Activated T-helper 1 cell treated with anti-CD3 and anti-CD28 coated beads, Interleukin-12 subunit alpha, Interleukin-12 subunit beta, Interleukin-2, Interleukin-4 antibody, amounts not matched to agents 30 ng/mL and 10 ng/mL and 1 ng/mL, durations not matched to agents 14 hours and 24 hours and 36 hours (primary cell): ENCODE results near the gene RNF111. TPM values are rescaled to one million over a fixed set of nuclear protein-coding genes. Genes with fewer than 3 reads are reported as not detected.
A peak's percentile ranks its signal among the peaks of the same experiment; 100 is the strongest.

Experiments used
- DNase-seq: peaks from one replicate; pipeline ENCODE4 v3.0.0; 2021; ENCODE audit warnings: low spot score
- H3K27ac Mint-ChIP-seq: one replicate; pipeline ENCODE4 v1.8.0; 2021; ENCODE audit warnings: mild to moderate bottlenecking, mixed read lengths
- H3K27me3 Mint-ChIP-seq: one replicate; pipeline ENCODE4 v1.8.0; 2022; ENCODE audit warnings: mild to moderate bottlenecking, moderate library complexity, mixed read lengths; ENCODE audit not compliant: insufficient read depth
- H3K36me3 Mint-ChIP-seq: one replicate; pipeline ENCODE4 v1.8.0; 2021; ENCODE audit warnings: low read depth, mixed read lengths
- H3K4me1 Mint-ChIP-seq: one replicate; pipeline ENCODE4 v1.8.0; 2021; ENCODE audit warnings: low read depth, mixed read lengths
- H3K4me3 Mint-ChIP-seq: one replicate; pipeline ENCODE4 v1.8.0; 2021; ENCODE audit warnings: mild to moderate bottlenecking, moderate library complexity, mixed read lengths
- H3K9me3 Mint-ChIP-seq: one replicate; pipeline ENCODE4 v1.8.0; 2021; ENCODE audit warnings: mixed read lengths
- intact Hi-C: fragments of 100-400 bp; cut with micrococcal nuclease; formaldehyde crosslinking; loops from one replicate; pipeline ENCODE4 v1.15.1; 2024
- total RNA-seq: library from RNA; stranded (reverse); gene quantifications from 2 replicates; pipeline ENCODE4 v1.2.3, GENCODE V29; 2022

RNF111 gene
- total RNA-seq, 1 donor from 2014 or later = 35.3 TPM

DNA sequence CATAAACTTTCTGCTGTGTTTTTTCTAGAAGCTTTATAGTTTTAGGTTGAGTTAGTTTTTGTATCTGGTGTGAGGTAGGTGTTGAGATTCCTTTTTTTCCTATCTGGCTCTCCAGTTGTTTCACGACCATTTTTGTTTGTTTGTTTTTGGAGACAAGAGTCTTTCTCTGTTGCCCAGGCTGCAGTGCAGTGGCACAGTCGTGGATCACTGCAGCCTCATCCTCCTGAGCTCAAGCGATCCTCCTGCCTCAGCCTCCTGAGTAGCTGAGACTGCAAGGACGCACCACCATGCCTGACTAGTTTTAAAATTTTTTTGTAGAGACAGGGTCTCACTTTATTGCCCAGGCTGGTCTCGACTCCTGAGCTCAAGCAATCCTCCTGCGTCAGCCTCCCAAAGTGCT is 20.6 kb downstream of the RNF111 start:
- H3K27me3 Mint-ChIP-seq = no peaks in the 10 kb centered on the region
- no peaks in the 10 kb centered on the region for H3K9me3 Mint-ChIP-seq
- intact Hi-C loops = no loop called here
- H3K36me3 Mint-ChIP-seq = peaks cover 21% of the 10 kb centered on the region
- no peak overlapping the region for H3K27ac Mint-ChIP-seq
- no peak for DNase-seq
- H3K4me3 Mint-ChIP-seq = no peak overlapping the region
- H3K4me1 Mint-ChIP-seq = peaks cover 16% of the 10 kb centered on the region

GRCh38 chr15:59011262-59011952 is 23.9 kb downstream of the RNF111 start:
- H3K27me3 Mint-ChIP-seq = no peaks in the 10 kb centered on the region
- no peak for DNase-seq
- no peaks in the 10 kb centered on the region for H3K9me3 Mint-ChIP-seq
- H3K4me1 Mint-ChIP-seq = peaks cover 17% of the 10 kb centered on the region
- H3K4me3 Mint-ChIP-seq = no peak overlapping the region
- intact Hi-C loops = no loop called here
- H3K36me3 Mint-ChIP-seq = peaks cover 5% of the 10 kb centered on the region
- H3K27ac Mint-ChIP-seq = peak overlapping the region; percentile 71

DNA sequence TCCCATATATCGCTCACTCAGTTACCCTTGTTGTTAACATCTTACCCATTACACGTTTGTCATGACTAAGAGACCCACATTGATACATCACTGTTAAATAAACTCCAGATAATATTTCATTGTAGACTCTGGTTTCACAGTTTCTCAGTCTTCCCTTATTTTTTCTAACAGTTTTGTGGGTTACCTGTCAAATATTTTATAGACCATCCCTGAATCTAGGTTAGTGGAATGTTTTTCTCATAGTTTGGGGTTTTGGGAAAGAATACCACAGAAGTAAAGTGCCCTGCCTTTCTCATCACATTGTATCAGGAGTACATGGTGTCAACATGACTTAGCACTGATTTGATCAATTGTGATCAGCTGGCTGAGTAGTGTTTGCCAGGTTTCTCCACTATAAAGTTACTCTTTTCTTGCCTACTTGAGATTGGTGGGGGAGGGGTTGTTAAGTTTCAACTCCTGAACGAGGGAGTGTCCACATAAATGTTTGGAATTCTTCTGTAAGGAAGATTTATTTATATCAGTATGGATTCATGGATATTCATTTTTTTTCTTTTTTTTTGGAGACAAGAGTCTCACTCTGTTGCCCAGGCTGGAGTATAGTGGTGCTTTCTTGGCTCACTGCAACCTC is 25.9 kb downstream of the RNF111 start:
- intact Hi-C loops = no loop called here
- no peak for DNase-seq
- peaks cover 8% of the 10 kb centered on the region for H3K36me3 Mint-ChIP-seq
- no peak overlapping the region for H3K4me3 Mint-ChIP-seq
- no peaks in the 10 kb centered on the region for H3K9me3 Mint-ChIP-seq
- no peaks in the 10 kb centered on the region for H3K27me3 Mint-ChIP-seq
- H3K27ac Mint-ChIP-seq = no peak overlapping the region
- peaks cover 16% of the 10 kb centered on the region for H3K4me1 Mint-ChIP-seq

- H3K27ac Mint-ChIP-seq = no peak overlapping the region
- intact Hi-C loops = no loop called here
- DNase-seq = no peak
- no peaks in the 10 kb centered on the region for H3K9me3 Mint-ChIP-seq
- H3K36me3 Mint-ChIP-seq = peaks cover 8% of the 10 kb centered on the region
- H3K4me1 Mint-ChIP-seq = peaks cover 16% of the 10 kb centered on the region
- no peak overlapping the region for H3K4me3 Mint-ChIP-seq
- H3K27me3 Mint-ChIP-seq = no peaks in the 10 kb centered on the region
Observed at GRCh38 chr15:59014068-59014467, 26.6 kb downstream of the RNF111 start.

GRCh38 chr15:59017449-59017848 is 30.0 kb downstream of the RNF111 start:
- Mint-ChIP-seq H3K27ac (no peak overlapping the region), H3K36me3 (peaks cover 12% of the 10 kb centered on the region), H3K4me1 (peaks cover 9% of the 10 kb centered on the region), H3K27me3 (no peaks in the 10 kb centered on the region), H3K4me3 (no peak overlapping the region), H3K9me3 (no peaks in the 10 kb centered on the region)
- intact Hi-C loops = no loop called here
- DNase-seq = no peak

- no peak for DNase-seq
- no peak overlapping the region for H3K27ac Mint-ChIP-seq
- no peaks in the 10 kb centered on the region for H3K9me3 Mint-ChIP-seq
- H3K4me1 Mint-ChIP-seq = peaks cover 4% of the 10 kb centered on the region
- peaks cover 14% of the 10 kb centered on the region for H3K36me3 Mint-ChIP-seq
- intact Hi-C loops = no loop called here
- H3K4me3 Mint-ChIP-seq = no peak overlapping the region
- H3K27me3 Mint-ChIP-seq = no peaks in the 10 kb centered on the region
Observed at GRCh38 chr15:59018833-59019232, 31.4 kb downstream of the RNF111 start.

GRCh38 chr15:59020322-59020721 is 32.9 kb downstream of the RNF111 start:
- no peaks in the 10 kb centered on the region for H3K27me3 Mint-ChIP-seq
- no peak overlapping the region for H3K4me3 Mint-ChIP-seq
- DNase-seq = no peak
- peaks cover 22% of the 10 kb centered on the region for H3K36me3 Mint-ChIP-seq
- H3K4me1 Mint-ChIP-seq = peaks cover 4% of the 10 kb centered on the region
- no peaks in the 10 kb centered on the region for H3K9me3 Mint-ChIP-seq
- H3K27ac Mint-ChIP-seq = no peak overlapping the region
- intact Hi-C loops = no loop called here

- DNase-seq = no peak
- Mint-ChIP-seq H3K36me3 (peaks cover 19% of the 10 kb centered on the region), H3K27me3 (no peaks in the 10 kb centered on the region), H3K4me1 (peaks cover 4% of the 10 kb centered on the region), H3K27ac (no peak overlapping the region), H3K4me3 (no peak overlapping the region), H3K9me3 (no peaks in the 10 kb centered on the region)
- intact Hi-C loops = no loop called here
Observed at GRCh38 chr15:59022188-59022587, 34.7 kb downstream of the RNF111 start.

DNA sequence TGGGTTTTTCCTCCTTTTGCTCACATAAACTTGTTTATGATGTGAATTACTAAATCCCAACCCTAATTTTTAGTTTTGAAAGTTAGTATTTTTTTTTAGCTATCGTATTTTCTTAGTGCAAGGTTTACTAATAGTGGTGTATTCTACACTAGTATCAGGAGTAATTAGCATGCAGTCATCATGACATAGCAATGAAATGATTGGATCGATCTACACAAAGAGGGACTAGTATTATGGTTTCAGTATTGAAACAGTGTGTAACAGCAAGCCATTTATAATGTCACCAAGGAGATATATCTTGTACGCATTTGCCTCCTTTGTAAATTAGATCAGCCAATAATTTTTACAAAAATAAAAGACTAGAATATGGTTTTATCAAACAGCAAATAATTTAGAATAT is 38.7 kb downstream of the RNF111 start:
- intact Hi-C loops = no loop called here
- Mint-ChIP-seq H3K27ac (no peak overlapping the region), H3K4me3 (no peak overlapping the region)

GRCh38 chr15:59028387-59028955 is 41.0 kb downstream of the RNF111 start:
- peak overlapping the region; percentile 10 for H3K27ac Mint-ChIP-seq
- H3K27me3 Mint-ChIP-seq = no peaks in the 10 kb centered on the region

More for the DNA sequence above, 38.7 kb downstream of the RNF111 start:
- H3K27me3 Mint-ChIP-seq = no peaks in the 10 kb centered on the region
- H3K4me1 Mint-ChIP-seq = peaks cover 14% of the 10 kb centered on the region
- no peaks in the 10 kb centered on the region for H3K9me3 Mint-ChIP-seq
- peaks cover 24% of the 10 kb centered on the region for H3K36me3 Mint-ChIP-seq
- DNase-seq = no peak

GRCh38 chr15:59029554-59029953 is 42.1 kb downstream of the RNF111 start:
- no peak overlapping the region for H3K4me3 Mint-ChIP-seq
- intact Hi-C loops = no loop called here
- H3K36me3 Mint-ChIP-seq = peaks cover 33% of the 10 kb centered on the region
- H3K4me1 Mint-ChIP-seq = peaks cover 27% of the 10 kb centered on the region
- H3K27ac Mint-ChIP-seq = no peak overlapping the region
- no peaks in the 10 kb centered on the region for H3K27me3 Mint-ChIP-seq
- H3K9me3 Mint-ChIP-seq = no peaks in the 10 kb centered on the region
- DNase-seq = no peak

More at GRCh38 chr15:59028387-59028955, 41.0 kb downstream of the RNF111 start:
- Mint-ChIP-seq H3K36me3 (peaks cover 33% of the 10 kb centered on the region), H3K4me3 (no peak overlapping the region), H3K4me1 (peaks cover 27% of the 10 kb centered on the region), H3K9me3 (no peaks in the 10 kb centered on the region)
- no peak for DNase-seq
- intact Hi-C loops = no loop called here

- Mint-ChIP-seq H3K27me3 (no peaks in the 10 kb centered on the region), H3K4me3 (no peak overlapping the region), H3K36me3 (peaks cover 44% of the 10 kb centered on the region), H3K27ac (no peak overlapping the region), H3K4me1 (peaks cover 36% of the 10 kb centered on the region), H3K9me3 (peaks cover 4% of the 10 kb centered on the region)
- intact Hi-C loops = loop anchor here (5.0 kb wide), 1 partner anchor 48 kb away; the partner anchor contains the start of gene RNF111
- DNase-seq = no peak
Observed at GRCh38 chr15:59035201-59035600, 47.7 kb downstream of the RNF111 start.

DNA sequence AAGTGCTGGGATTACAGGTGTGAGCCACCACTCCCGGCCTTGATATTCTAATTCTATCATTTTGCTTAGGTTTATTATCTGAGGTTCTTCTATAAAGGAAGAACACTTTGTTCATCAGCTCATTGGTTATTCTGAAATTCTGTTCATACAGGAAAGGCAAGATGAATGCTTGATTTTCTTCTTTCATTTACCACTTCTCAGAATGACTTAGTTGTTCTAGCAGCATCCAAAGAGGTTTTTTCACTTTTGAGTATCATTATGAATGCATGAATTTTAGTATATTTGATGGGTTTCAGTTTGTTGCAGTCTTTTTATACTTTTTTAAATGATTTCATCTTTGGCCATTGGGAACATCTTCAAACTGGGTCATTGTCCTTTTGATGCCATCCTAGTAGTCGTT is 51.8 kb downstream of the RNF111 start:
- Mint-ChIP-seq H3K27me3 (no peaks in the 10 kb centered on the region), H3K4me1 (peaks cover 31% of the 10 kb centered on the region), H3K36me3 (peaks cover 38% of the 10 kb centered on the region), H3K27ac (peak overlapping the region; percentile 66), H3K9me3 (peaks cover 4% of the 10 kb centered on the region), H3K4me3 (peak overlapping the region; percentile 23)
- no peak for DNase-seq
- intact Hi-C loops = loop anchor here (2.0 to 5.0 kb wide), 2 partner anchors 14 to 52 kb away; partner anchors contain the start of gene RNF111
